ENCODE results near the gene GPC5.

GPC5 gene

GRCh38 chr13:92621985-92622384 is 1223.6 kb downstream of the GPC5 start:
- DNase-seq: no peak
- TF ChIP-seq CTCF (IDR thresholded peaks at IDR 0.05): no peak
- no peaks in the 10 kb centered on the region for H3K4me1 ChIP-seq
- no peaks in the 10 kb centered on the region for H3K9me3 ChIP-seq
- intact Hi-C loops (cut with DNase I; ENCODE audit: low total_unique reads): no loop called here
- no peaks in the 10 kb centered on the region for H3K27me3 ChIP-seq
- no peaks in the 10 kb centered on the region for H3K36me3 ChIP-seq
- H3K4me3 ChIP-seq: no peak overlapping the region
- no peak overlapping the region for H3K27ac ChIP-seq

GRCh38 chr13:92622905-92623304 is 1224.5 kb downstream of the GPC5 start:
- no peak for DNase-seq
- H3K4me3 ChIP-seq: no peak overlapping the region
- intact Hi-C loops (cut with DNase I; ENCODE audit: low total_unique reads): no loop called here
- H3K27me3 ChIP-seq: no peaks in the 10 kb centered on the region
- H3K36me3 ChIP-seq: no peaks in the 10 kb centered on the region
- H3K9me3 ChIP-seq: no peaks in the 10 kb centered on the region
- H3K27ac ChIP-seq: no peak overlapping the region
- TF ChIP-seq CTCF (IDR thresholded peaks at IDR 0.05): no peak
- no peaks in the 10 kb centered on the region for H3K4me1 ChIP-seq

- Histone ChIP-seq H3K27ac (no peak overlapping the region), H3K4me3 (no peak overlapping the region), H3K27me3 (no peaks in the 10 kb centered on the region), H3K36me3 (no peaks in the 10 kb centered on the region), H3K9me3 (no peaks in the 10 kb centered on the region), H3K4me1 (no peaks in the 10 kb centered on the region)
- TF ChIP-seq CTCF (IDR thresholded peaks at IDR 0.05): no peak
- intact Hi-C loops (cut with DNase I; ENCODE audit: low total_unique reads): no loop called here
- no peak for DNase-seq
Observed at GRCh38 chr13:92626274-92626673, 1227.9 kb downstream of the GPC5 start.

- intact Hi-C loops (cut with DNase I; ENCODE audit: low total_unique reads): no loop called here
- no peak for DNase-seq
- H3K4me1 ChIP-seq: no peaks in the 10 kb centered on the region
- H3K27me3 ChIP-seq: no peaks in the 10 kb centered on the region
- no peaks in the 10 kb centered on the region for H3K36me3 ChIP-seq
- H3K4me3 ChIP-seq: no peak overlapping the region
- no peak overlapping the region for H3K27ac ChIP-seq
- no peak for TF ChIP-seq CTCF (IDR thresholded peaks at IDR 0.05)
- H3K9me3 ChIP-seq: no peaks in the 10 kb centered on the region
Observed at GRCh38 chr13:92640936-92641335, 1242.5 kb downstream of the GPC5 start.

GRCh38 chr13:92649140-92649813 is 1250.9 kb downstream of the GPC5 start:
- Histone ChIP-seq H3K4me3 (no peak overlapping the region), H3K4me1 (no peaks in the 10 kb centered on the region), H3K27ac (no peak overlapping the region), H3K36me3 (no peaks in the 10 kb centered on the region), H3K9me3 (no peaks in the 10 kb centered on the region), H3K27me3 (no peaks in the 10 kb centered on the region)
- intact Hi-C loops (cut with DNase I; ENCODE audit: low total_unique reads): no loop called here
- TF ChIP-seq CTCF (IDR thresholded peaks at IDR 0.05): no peak
- no peak for DNase-seq

- Histone ChIP-seq H3K9me3 (no peaks in the 10 kb centered on the region), H3K36me3 (no peaks in the 10 kb centered on the region), H3K4me3 (no peak overlapping the region), H3K27ac (no peak overlapping the region), H3K4me1 (no peaks in the 10 kb centered on the region), H3K27me3 (no peaks in the 10 kb centered on the region)
- no peak for TF ChIP-seq CTCF (IDR thresholded peaks at IDR 0.05)
- intact Hi-C loops (cut with DNase I; ENCODE audit: low total_unique reads): no loop called here
- no peak for DNase-seq
Observed at GRCh38 chr13:92656103-92656502, 1257.7 kb downstream of the GPC5 start.

All from tibial artery (tissue), 4 donors.